ENCODE data around the gene CXCL6.

The CXCL6 gene

GRCh38 chr4:73843369-73843768 is 6.9 kb downstream of the CXCL6 start:
- no peak for DNase-seq

GRCh38 chr4:73844345-73844744 is 7.9 kb downstream of the CXCL6 start:
- DNase-seq = no peak

- no peak for DNase-seq
Observed at GRCh38 chr4:73844806-73845205, 8.3 kb downstream of the CXCL6 start.

- no peak for DNase-seq
Observed at GRCh38 chr4:73847526-73848182, 11.2 kb downstream of the CXCL6 start.

GRCh38 chr4:73848183-73848777 is 11.8 kb downstream of the CXCL6 start:
- no peak for DNase-seq

- DNase-seq = no peak
Observed at GRCh38 chr4:73850261-73850970, 13.9 kb downstream of the CXCL6 start.

GRCh38 chr4:73851293-73851692 is 14.8 kb downstream of the CXCL6 start:
- DNase-seq = no peak

GRCh38 chr4:73852771-73853170 is 16.3 kb downstream of the CXCL6 start:
- no peak for DNase-seq

- no peak for DNase-seq
Observed at GRCh38 chr4:73853246-73853704, 16.8 kb downstream of the CXCL6 start, which contains the start of gene PF4V1. PF4V1 (plus strand) TSS chr4:73853296; CDS start chr4:73853363, 67 bp downstream.

GRCh38 chr4:73853718-73854473 is 17.4 kb downstream of the CXCL6 start:
- no peak for DNase-seq

GRCh38 chr4:73855406-73855805 is 18.9 kb downstream of the CXCL6 start:
- no peak for DNase-seq

GRCh38 chr4:73856518-73856917 is 20.0 kb downstream of the CXCL6 start:
- DNase-seq = no peak

- no peak for DNase-seq
Observed at GRCh38 chr4:73859614-73860088, 23.2 kb downstream of the CXCL6 start.

GRCh38 chr4:73860181-73860580 is 23.7 kb downstream of the CXCL6 start:
- no peak for DNase-seq

- no peak for DNase-seq
Observed at GRCh38 chr4:73860917-73861316, 24.4 kb downstream of the CXCL6 start.

GRCh38 chr4:73862322-73862721 is 25.8 kb downstream of the CXCL6 start:
- DNase-seq = no peak

GRCh38 chr4:73864365-73864764 is 27.9 kb downstream of the CXCL6 start:
- no peak for DNase-seq

- no peak for DNase-seq
Observed at GRCh38 chr4:73864961-73865360, 28.5 kb downstream of the CXCL6 start.

- no peak for DNase-seq
Observed at GRCh38 chr4:73865431-73866096, 29.1 kb downstream of the CXCL6 start.

GRCh38 chr4:73866246-73866645 is 29.8 kb downstream of the CXCL6 start:
- DNase-seq = no peak

GRCh38 chr4:73867783-73868182 is 31.3 kb downstream of the CXCL6 start:
- DNase-seq = no peak
